Measurements from ENCODE around the gene OOSP1.

DNA sequence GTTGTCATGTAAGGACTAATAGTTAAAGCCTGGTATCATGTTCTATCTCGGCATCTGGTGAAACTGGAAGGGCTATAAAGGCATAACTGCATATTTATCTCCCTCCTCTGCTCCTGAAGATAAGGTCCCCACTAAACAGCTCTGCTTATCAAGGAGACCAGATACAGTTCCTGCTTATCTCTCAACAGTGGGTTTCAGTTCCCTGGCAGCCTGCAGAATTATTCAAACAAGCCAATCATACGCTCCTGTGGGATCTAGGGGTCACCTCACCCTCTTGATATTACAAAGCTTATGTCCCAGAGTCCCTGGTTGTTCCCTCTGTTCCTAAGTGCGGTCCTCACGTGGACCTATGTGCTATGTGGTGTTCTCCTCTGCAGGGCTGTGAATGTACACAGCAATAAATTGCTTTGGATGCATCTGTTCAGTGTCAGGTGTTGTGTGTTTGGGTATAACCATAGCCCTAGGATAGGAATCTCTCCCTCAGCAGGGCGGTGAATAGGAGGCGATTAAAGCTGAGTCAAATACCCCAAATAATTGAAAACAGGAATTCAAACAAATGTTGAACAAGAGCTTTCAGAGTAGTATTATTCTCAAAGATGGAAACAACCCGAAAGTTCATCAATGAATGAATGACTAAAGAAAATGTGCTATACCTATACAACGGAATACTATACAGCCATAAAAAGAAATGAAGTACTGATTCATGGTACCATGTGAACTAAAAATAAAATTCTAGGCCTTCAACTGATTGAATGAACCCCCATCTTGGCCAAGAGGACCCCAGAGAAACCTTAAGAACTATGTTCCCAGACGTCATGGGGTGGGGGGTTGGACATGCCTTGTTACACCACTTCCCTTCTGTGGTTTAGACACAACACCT is 22.5 kb downstream of the OOSP1 start:
- TF ChIP-seq, protein P1, sequence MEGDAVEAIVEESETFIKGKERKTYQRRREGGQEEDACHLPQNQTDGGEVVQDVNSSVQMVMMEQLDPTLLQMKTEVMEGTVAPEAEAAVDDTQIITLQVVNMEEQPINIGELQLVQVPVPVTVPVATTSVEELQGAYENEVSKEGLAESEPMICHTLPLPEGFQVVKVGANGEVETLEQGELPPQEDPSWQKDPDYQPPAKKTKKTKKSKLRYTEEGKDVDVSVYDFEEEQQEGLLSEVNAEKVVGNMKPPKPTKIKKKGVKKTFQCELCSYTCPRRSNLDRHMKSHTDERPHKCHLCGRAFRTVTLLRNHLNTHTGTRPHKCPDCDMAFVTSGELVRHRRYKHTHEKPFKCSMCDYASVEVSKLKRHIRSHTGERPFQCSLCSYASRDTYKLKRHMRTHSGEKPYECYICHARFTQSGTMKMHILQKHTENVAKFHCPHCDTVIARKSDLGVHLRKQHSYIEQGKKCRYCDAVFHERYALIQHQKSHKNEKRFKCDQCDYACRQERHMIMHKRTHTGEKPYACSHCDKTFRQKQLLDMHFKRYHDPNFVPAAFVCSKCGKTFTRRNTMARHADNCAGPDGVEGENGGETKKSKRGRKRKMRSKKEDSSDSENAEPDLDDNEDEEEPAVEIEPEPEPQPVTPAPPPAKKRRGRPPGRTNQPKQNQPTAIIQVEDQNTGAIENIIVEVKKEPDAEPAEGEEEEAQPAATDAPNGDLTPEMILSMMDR (IDR thresholded peaks at IDR 0.05) = no peak
- no peak for TF ChIP-seq POLR2A (IDR thresholded peaks at IDR 0.05)
